Measurements from ENCODE around the gene DCLK1.

DNA sequence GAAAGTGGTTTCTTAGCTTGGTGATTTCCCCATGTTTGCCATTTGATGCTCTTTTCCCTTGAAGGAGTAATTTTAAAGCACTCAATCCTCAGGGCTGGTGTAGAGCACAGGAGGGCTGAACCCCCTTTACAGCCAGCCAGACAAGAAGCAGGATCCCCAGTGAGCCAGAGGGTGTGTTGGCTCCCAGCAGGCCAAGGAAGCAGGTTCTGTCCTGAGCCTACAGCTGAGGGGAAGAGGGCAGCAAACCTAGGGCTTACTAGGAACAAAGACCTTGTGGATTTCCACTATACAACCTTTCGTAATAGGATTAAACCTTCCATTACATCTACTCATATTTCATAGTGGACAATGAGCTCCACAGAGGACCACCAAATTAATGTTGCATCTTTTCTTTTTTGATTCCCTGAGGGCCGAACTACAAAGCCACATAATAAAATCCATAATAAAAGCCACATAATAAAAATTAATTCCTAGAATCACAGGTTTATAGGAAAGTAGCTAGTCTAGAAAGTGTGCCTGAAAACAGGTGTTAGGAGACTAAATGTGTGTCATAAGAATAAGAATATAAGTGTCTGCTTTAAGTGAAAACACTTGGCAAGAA, 300.2 kb downstream of the DCLK1 start:
- TF ChIP-seq, protein P1, sequence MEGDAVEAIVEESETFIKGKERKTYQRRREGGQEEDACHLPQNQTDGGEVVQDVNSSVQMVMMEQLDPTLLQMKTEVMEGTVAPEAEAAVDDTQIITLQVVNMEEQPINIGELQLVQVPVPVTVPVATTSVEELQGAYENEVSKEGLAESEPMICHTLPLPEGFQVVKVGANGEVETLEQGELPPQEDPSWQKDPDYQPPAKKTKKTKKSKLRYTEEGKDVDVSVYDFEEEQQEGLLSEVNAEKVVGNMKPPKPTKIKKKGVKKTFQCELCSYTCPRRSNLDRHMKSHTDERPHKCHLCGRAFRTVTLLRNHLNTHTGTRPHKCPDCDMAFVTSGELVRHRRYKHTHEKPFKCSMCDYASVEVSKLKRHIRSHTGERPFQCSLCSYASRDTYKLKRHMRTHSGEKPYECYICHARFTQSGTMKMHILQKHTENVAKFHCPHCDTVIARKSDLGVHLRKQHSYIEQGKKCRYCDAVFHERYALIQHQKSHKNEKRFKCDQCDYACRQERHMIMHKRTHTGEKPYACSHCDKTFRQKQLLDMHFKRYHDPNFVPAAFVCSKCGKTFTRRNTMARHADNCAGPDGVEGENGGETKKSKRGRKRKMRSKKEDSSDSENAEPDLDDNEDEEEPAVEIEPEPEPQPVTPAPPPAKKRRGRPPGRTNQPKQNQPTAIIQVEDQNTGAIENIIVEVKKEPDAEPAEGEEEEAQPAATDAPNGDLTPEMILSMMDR (IDR thresholded peaks at IDR 0.05): no peak
- TF ChIP-seq POLR2A (IDR thresholded peaks at IDR 0.05): no peak

All from esophagus squamous epithelium (tissue), 4 donors.